ENCODE results near the gene DST.

Gene DST

GRCh38 chr6:56642366-56643261 is at the start of gene DST:
TSS of gene DST (minus strand) at chr6:56642889.
- no peak for DNase-seq (ENCODE audit: low spot score)

- DNase-seq (ENCODE audit: low spot score), result no peak
These were observed 49.1 kb upstream of the DST start for GRCh38 chr6:56691814-56692213.

- DNase-seq (ENCODE audit: low spot score), result no peak
These were observed 48.6 kb upstream of the DST start for GRCh38 chr6:56691286-56691595.

GRCh38 chr6:56690519-56691285 is 48.0 kb upstream of the DST start:
- no peak for DNase-seq (ENCODE audit: low spot score)

- DNase-seq (ENCODE audit: low spot score), result no peak
These were observed 47.0 kb upstream of the DST start for GRCh38 chr6:56689663-56690062.

- no peak for DNase-seq (ENCODE audit: low spot score)
These were observed 46.4 kb upstream of the DST start for GRCh38 chr6:56689114-56689513.

GRCh38 chr6:56688521-56688920 is 45.8 kb upstream of the DST start:
- DNase-seq (ENCODE audit: low spot score), result no peak

- no peak for DNase-seq (ENCODE audit: low spot score)
These were observed 44.9 kb upstream of the DST start for GRCh38 chr6:56687551-56687950.

- DNase-seq (ENCODE audit: low spot score), result no peak
These were observed 43.7 kb upstream of the DST start for GRCh38 chr6:56686429-56686828.

GRCh38 chr6:56685994-56686393 is 43.3 kb upstream of the DST start:
- no peak for DNase-seq (ENCODE audit: low spot score)

GRCh38 chr6:56685102-56685733 is 42.5 kb upstream of the DST start:
- DNase-seq (ENCODE audit: low spot score), result no peak

GRCh38 chr6:56684342-56685101 is 41.8 kb upstream of the DST start:
- no peak for DNase-seq (ENCODE audit: low spot score)

- no peak for DNase-seq (ENCODE audit: low spot score)
These were observed 41.2 kb upstream of the DST start for GRCh38 chr6:56683882-56684281.

- DNase-seq (ENCODE audit: low spot score), result no peak
These were observed 39.9 kb upstream of the DST start for GRCh38 chr6:56682635-56683034.

GRCh38 chr6:56677559-56677958 is 34.9 kb upstream of the DST start:
- no peak for DNase-seq (ENCODE audit: low spot score)

GRCh38 chr6:56671651-56672461 is 29.2 kb upstream of the DST start:
- DNase-seq (ENCODE audit: low spot score), result no peak

GRCh38 chr6:56671160-56671559 is 28.5 kb upstream of the DST start:
- no peak for DNase-seq (ENCODE audit: low spot score)

- DNase-seq (ENCODE audit: low spot score), result no peak
These were observed 26.4 kb upstream of the DST start for GRCh38 chr6:56669041-56669440.

GRCh38 chr6:56668158-56668557 is 25.5 kb upstream of the DST start:
- no peak for DNase-seq (ENCODE audit: low spot score)

GRCh38 chr6:56667336-56667735 is 24.6 kb upstream of the DST start:
- no peak for DNase-seq (ENCODE audit: low spot score)

GRCh38 chr6:56664029-56664428 is 21.3 kb upstream of the DST start:
- no peak for DNase-seq (ENCODE audit: low spot score)

Measured in germinal center (tissue), 1 donor.